Measurements from ENCODE around the gene MCEMP1.
"Not testable (repeated sequence)": the region's sequence is repeated elsewhere in the genome, so short reads cannot be mapped to it uniquely, and the experiment has no call there.

Gene MCEMP1

DNA sequence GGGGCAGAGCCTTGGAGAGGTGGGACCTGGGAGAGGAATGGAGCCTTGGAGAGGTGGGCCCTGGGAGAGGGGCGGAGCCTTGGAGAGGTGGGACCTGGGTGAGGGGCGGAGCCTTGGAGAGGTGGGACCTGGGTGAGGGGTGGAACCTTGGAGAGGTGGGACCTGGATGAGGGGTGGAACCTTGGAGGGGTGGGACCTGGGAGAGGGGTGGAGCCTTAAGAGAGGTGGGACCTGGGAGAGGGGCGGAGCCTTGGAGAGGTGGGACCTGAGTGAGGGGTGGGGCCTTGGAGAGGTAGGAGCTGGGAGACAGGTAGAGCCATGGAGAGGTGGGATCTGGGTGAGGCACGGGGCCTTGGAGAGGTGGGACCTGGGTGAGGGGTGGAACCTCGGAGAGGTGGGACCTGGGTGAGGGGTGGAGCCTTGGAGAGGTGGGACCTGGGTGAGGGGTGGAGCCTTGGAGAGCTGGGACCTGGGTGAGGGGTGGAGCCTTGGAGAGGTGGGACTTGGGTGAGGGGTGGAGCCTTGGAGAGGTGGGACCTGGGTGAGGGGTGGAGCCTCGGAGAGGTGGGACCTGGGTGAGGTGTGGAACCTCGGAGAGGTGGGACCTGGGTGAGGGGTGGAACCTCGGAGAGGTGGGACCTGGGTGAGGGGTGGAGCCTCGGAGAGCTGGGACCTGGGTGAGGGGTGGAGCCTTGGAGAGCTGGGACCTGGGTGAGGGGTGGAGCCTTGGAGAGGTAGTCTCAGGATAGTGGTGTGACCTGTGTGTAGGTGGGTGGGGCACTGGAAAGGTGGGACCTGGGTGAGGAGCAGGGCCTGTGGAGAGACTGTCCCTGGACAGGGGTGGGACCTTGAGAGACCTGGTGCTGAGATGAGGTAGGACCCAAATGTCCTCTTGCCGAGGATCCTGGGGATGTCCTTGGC is 33.0 kb upstream of the MCEMP1 start:
- not testable (repeated sequence) for DNase-seq (ENCODE audit: low read depth)

GRCh38 chr19:7644550-7644877 is 32.4 kb upstream of the MCEMP1 start:
- no peak for DNase-seq (ENCODE audit: low read depth)

GRCh38 chr19:7645163-7645562 is 31.7 kb upstream of the MCEMP1 start:
- DNase-seq (ENCODE audit: low read depth) = no peak

- DNase-seq (ENCODE audit: low read depth) = no peak
Observed at GRCh38 chr19:7645656-7646425, 31.0 kb upstream of the MCEMP1 start.

DNA sequence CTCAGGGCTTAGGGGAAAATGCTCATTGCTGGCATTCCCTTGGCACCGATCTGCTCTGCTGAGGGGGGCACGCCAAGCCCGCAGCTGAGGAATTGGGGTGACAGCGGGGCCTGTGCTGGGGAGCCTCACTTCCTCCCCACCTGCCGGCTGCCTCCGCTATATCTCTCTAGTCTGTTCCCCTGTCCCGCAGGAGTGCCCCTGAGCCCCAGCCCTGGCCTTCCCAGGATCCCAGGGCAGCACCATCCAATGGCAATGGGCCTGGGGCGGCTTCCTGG is 30.5 kb upstream of the MCEMP1 start:
- no peak for DNase-seq (ENCODE audit: low read depth)

- no peak for DNase-seq (ENCODE audit: low read depth)
Observed at GRCh38 chr19:7647156-7647555, 29.7 kb upstream of the MCEMP1 start.

- DNase-seq (ENCODE audit: low read depth) = no peak
Observed at GRCh38 chr19:7648265-7649014, 28.4 kb upstream of the MCEMP1 start.

DNA sequence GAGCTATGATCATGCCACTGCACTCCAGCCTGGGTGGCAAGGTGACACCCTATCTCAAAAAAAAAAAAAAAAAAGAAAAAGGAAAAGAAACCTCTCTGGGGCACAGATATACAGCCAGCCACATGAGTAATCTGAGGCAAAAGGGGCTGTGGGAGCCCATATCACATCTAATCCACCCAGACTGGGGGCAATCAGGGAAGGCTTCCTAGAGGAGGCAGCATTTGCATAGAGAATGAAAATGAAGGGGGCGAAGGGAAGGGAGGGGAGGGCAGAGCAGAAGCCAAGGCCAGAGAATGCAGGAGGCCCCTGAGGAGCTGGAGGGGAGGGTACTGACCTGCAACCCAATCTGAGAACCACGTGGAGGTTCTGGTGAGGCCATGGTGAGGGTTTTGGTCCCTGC is 26.7 kb upstream of the MCEMP1 start:
- DNase-seq (ENCODE audit: low read depth) = no peak

DNA sequence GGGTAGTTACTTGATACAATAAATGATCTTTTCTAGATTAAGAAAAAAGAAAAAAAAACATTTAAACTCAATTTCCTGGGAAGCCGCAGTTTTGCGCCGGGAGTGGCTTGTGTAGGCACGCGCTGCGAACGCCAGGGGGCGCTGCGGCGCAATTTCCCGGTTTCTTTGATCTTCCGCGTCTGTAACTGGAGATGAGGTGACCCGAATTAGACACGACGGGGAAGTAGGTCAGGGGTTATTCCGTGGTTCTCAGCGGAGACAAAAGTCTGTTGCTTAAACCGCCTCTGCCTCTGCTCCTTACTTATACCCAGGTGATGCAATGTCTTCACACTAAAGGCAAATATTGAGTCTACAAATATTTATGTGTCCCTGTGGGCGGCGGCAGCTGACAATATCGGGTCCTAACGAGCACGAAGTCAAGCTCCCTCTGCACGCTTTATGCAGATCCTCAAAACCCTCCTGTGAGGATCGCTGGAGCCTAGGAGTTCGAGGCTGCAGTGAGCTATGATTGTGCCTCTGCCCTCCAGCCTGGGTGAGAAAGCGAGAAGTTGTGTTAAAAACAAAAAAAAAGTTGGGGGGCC is 24.7 kb upstream of the MCEMP1 start:
- peak; percentile 74 for DNase-seq (ENCODE audit: low read depth)

DNA sequence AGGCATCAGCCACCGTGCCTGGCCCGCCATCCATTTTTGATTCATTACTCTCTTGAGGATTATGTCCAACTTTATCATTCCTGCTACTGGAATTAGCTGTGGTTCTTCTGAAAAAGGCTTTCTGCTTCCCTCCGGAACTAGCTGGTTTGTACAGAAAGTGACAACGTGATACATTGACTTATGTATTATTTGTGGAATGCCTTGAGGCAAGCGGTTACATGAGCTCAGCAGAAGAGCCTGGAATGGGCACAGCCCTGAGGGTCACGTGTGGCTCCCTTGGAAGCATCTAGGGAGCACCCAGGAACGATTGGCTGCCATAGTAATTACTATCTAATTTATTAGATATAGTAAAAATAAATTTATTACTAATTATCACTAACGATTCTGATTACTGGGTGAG is 22.5 kb upstream of the MCEMP1 start:
- DNase-seq (ENCODE audit: low read depth) = no peak

DNA sequence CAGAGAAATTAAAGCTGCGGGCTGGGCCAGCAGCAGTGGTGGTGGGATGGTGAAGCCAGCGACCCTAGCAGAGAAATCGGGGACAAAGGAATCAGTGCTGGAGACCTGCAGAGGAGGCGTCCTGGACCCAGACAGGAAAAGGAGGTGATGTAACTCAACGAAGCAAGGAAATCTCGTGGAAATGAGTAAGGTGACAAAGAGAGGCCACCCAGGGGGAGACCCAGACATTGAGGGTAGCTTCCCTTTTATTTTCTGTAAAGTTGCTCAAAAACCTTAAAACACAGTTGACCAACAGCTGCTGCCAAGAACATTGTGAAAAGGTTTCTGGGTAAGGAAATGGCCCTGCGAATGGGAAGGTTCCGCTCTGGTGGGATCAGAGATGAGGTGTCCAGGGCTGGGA is 21.3 kb upstream of the MCEMP1 start:
- no peak for DNase-seq (ENCODE audit: low read depth)

DNA sequence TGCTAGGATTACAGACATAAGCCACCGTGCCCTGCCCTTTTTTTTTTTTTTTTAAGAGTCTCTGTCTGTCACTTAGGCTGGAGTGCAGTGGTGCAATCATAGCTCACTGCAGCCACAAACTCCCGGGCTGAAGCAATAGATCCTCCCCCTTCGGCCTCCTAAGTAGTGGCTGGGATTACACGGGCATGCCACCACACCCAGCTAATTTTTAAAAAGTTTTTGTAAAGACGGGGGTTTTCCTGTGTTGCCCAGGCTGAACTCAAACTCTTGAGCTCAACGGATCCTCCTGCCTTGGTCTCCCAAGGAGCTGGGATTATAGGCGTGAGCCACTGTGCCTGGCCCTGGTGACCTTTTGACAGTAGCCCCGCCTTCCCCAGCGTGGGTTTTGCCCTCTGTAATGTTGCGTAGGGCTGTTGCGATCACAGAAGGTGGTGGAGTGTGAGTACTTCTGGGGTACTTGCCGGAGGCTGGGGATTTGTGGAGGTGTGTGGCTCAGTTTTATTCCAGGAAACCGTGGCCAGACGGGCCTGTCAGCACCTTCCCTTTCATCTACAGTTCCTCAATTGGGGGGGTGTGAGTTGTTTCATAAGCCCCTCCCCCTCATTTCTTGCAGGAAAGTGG is 19.6 kb upstream of the MCEMP1 start:
- DNase-seq (ENCODE audit: low read depth) = no peak

DNA sequence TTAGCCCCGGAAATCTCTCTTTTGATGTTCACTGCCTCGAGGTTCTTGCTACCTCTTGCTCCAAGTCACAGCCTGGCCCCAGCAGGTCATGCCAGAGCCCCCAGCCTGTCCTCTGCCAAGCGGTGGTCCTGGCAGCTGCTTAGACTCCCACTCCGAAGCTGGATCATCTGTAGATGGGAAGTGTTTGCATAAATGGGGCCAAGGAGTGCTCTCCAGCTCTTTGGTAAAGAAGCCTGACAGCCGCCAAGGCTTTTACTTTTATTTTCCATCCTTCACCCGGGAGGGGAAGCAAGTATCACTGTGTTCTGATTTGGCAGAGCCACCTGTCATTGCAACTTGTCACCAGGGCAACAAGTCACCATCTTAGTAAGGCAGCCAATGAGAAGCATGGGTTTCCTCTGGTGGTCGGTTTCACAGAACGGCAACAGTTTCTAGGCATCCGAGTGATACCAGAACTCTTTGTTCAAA is 18.6 kb upstream of the MCEMP1 start:
- peak; percentile 32 for DNase-seq (ENCODE audit: low read depth)

- DNase-seq (ENCODE audit: low read depth) = no peak
Observed at GRCh38 chr19:7661744-7662538, 14.9 kb upstream of the MCEMP1 start.

- DNase-seq (ENCODE audit: low read depth) = no peak
Observed at GRCh38 chr19:7662657-7663056, 14.2 kb upstream of the MCEMP1 start.

DNA sequence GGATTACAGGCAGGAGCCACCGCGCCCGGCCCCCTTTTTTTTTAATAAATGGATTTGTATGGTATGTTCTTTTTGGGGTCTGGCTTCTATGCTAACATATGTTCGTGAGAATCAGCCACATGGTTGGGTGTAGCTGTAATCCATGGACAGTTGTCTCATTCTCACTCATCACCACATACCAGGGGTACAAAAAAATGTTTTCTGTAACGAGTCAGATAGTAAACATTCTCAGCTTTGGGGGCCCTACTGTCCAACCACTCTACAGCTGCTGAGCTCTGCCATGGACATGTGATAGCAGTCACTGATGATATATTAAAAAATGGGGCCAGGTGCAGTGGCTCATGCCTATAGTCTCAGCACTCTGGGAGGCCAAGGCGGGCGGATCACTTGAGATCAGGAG is 13.2 kb upstream of the MCEMP1 start:
- no peak for DNase-seq (ENCODE audit: low read depth)

- DNase-seq (ENCODE audit: low read depth) = no peak
Observed at GRCh38 chr19:7665076-7665475, 11.8 kb upstream of the MCEMP1 start.

- no peak for DNase-seq (ENCODE audit: low read depth)
Observed at GRCh38 chr19:7668842-7669241, 8.0 kb upstream of the MCEMP1 start, which contains the start of gene RETN. Gene RETN, plus strand, starts transcription at chr19:7669049. Its CDS starts 278 bp downstream, at chr19:7669327.

- no peak for DNase-seq (ENCODE audit: low read depth)
Observed at GRCh38 chr19:7669641-7670040, 7.2 kb upstream of the MCEMP1 start.

DNA sequence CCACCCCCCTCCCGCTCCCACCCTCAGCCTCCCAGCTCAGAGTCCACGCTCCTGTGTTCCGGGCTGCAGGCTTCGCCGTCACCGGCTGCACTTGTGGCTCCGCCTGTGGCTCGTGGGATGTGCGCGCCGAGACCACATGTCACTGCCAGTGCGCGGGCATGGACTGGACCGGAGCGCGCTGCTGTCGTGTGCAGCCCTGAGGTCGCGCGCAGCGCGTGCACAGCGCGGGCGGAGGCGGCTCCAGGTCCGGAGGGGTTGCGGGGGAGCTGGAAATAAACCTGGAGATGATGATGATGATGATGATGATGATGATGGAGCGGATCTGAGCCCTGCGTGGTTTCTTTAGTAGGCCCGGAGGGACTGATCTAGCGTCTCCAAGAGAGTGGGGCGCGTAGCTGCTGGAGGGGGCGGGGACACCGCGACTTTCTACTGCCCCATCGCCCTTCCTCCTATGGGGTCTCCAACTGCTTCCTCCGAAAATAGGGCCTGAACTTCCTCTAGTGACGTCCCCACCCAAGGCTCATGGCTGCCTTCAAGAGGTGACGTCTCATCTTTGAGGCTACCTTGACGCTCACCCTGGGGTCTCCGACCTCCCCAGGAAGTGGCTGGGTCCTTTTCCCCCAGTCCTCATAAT is 6.6 kb upstream of the MCEMP1 start:
- no peak for DNase-seq (ENCODE audit: low read depth)

DNA sequence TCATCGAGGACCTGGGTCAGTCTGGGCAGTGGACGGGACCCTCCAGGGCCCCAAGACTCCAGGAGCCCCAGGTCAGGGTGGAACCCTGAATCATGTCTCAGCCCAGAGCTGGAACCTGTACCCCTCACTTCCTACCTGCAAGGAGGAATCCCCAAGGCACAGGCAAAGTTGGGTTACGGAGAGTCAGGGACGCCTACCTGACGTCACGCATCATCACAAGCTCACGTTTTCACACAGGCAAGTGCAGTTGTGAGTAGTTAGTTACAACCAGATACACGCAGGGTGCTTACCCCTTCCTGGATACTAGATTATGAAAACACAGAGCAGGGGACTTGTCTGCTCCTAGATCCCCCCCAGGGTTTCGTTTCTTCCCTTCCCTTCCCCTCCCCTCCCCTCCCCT is 6.1 kb upstream of the MCEMP1 start:
- no peak for DNase-seq (ENCODE audit: low read depth)
